ENCODE data around the gene ATXN1.

- TF ChIP-seq CTCF (conservative IDR thresholded peaks at IDR 0.05; ENCODE audit: low read depth, low read length) = no peak
- no peak for TF ChIP-seq EZH2 (IDR thresholded peaks at IDR 0.05; ENCODE audit: borderline replicate concordance, low read depth, low read length, poor library complexity, severe bottlenecking)
These were observed 269.5 kb downstream of the ATXN1 start for GRCh38 chr6:16491666-16492313.
